WERI-Rb-1 (cell line): ENCODE results near the gene HACD2.

Experiments
- DNase-seq: peaks from one replicate; pipeline ENCODE4 v3.0.0-alpha.2; 2020
- H3K27ac ChIP-seq: fragments of 250-450 bp; sonication (Bioruptor Pico); 2 replicates; pipeline ENCODE4 v1.5.1; 2020; ENCODE audit warnings: mild to moderate bottlenecking, moderate library complexity
- H3K27me3 ChIP-seq: fragments of 250-450 bp; sonication (Bioruptor Pico); 2 replicates; pipeline ENCODE4 v1.5.1; 2021; ENCODE audit warnings: mild to moderate bottlenecking, low read depth, moderate library complexity; ENCODE audit not compliant: insufficient read depth, severe bottlenecking
- H3K36me3 ChIP-seq: fragments of 250-450 bp; sonication (Bioruptor Pico); 2 replicates; pipeline ENCODE4 v1.5.1; 2020; ENCODE audit warnings: mild to moderate bottlenecking, moderate library complexity
- H3K4me3 ChIP-seq: 2 replicates; pipeline ENCODE4 v1.5.1; 2011; ENCODE audit warnings: low read depth, mild to moderate bottlenecking, control low read depth, low read length
- H3K9me3 ChIP-seq: fragments of 250-450 bp; sonication (Bioruptor Pico); 2 replicates; pipeline ENCODE4 v1.5.1; 2021; ENCODE audit warnings: mild to moderate bottlenecking, moderate library complexity; ENCODE audit not compliant: severe bottlenecking
- TF ChIP-seq, protein P1 (sequence below): IDR thresholded peaks from 2 replicates; pipeline ENCODE4 v1.5.1; 2011; ENCODE audit warnings: low read depth, mild to moderate bottlenecking, control low read depth, inconsistent platforms, low read length

Gene HACD2

GRCh38 chr3:123446610-123447109, 138.2 kb downstream of the HACD2 start:
- Histone ChIP-seq H3K27me3 (peaks cover 4% of the 10 kb centered on the region), H3K36me3 (no peaks in the 10 kb centered on the region), H3K9me3 (no peaks in the 10 kb centered on the region), H3K4me3 (no peak overlapping the region), H3K27ac (no peak overlapping the region)
- TF ChIP-seq, protein P1, sequence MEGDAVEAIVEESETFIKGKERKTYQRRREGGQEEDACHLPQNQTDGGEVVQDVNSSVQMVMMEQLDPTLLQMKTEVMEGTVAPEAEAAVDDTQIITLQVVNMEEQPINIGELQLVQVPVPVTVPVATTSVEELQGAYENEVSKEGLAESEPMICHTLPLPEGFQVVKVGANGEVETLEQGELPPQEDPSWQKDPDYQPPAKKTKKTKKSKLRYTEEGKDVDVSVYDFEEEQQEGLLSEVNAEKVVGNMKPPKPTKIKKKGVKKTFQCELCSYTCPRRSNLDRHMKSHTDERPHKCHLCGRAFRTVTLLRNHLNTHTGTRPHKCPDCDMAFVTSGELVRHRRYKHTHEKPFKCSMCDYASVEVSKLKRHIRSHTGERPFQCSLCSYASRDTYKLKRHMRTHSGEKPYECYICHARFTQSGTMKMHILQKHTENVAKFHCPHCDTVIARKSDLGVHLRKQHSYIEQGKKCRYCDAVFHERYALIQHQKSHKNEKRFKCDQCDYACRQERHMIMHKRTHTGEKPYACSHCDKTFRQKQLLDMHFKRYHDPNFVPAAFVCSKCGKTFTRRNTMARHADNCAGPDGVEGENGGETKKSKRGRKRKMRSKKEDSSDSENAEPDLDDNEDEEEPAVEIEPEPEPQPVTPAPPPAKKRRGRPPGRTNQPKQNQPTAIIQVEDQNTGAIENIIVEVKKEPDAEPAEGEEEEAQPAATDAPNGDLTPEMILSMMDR = no peak
- no peak for DNase-seq

DNA sequence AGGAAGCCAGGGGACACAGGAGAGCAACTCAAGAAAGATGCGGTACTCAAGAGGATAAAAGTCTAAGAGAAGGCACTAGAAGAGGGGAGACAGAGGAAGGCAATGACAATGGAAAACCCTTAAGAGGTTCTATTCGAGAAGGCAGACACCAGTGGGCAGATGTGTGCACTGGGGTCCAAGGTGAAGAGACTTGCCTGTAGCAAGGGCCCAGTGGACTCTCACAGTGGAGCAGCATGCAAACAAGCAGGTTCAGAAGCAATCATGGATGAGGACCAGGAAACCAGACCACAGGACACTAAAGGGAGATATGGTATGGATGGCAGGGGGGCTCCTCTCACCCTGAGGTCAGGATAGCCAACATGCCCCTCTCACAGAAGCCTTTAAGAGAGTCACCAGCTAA, 138.6 kb downstream of the HACD2 start:
- Histone ChIP-seq H3K4me3 (no peak overlapping the region), H3K9me3 (no peaks in the 10 kb centered on the region), H3K36me3 (no peaks in the 10 kb centered on the region), H3K27me3 (peaks cover 4% of the 10 kb centered on the region), H3K27ac (no peak overlapping the region)
- DNase-seq = no peak
- TF ChIP-seq, protein P1 = no peak

- Histone ChIP-seq H3K4me3 (no peak overlapping the region), H3K9me3 (no peaks in the 10 kb centered on the region), H3K36me3 (no peaks in the 10 kb centered on the region), H3K27me3 (peaks cover 4% of the 10 kb centered on the region), H3K27ac (no peak overlapping the region)
- TF ChIP-seq, protein P1 = no peak
- DNase-seq = no peak
Measured at GRCh38 chr3:123445702-123446101, 139.2 kb downstream of the HACD2 start.

- H3K36me3 ChIP-seq = no peaks in the 10 kb centered on the region
- no peaks in the 10 kb centered on the region for H3K9me3 ChIP-seq
- peaks cover 4% of the 10 kb centered on the region for H3K27me3 ChIP-seq
- DNase-seq = no peak
- TF ChIP-seq, protein P1 = 0 out of 2 replicates have a peak, but pooled peaks have one; percentile 25
- no peak overlapping the region for H3K4me3 ChIP-seq
- H3K27ac ChIP-seq = no peak overlapping the region
Measured at GRCh38 chr3:123444744-123445143, 140.1 kb downstream of the HACD2 start.

- Histone ChIP-seq H3K27me3 (peaks cover 4% of the 10 kb centered on the region), H3K9me3 (no peaks in the 10 kb centered on the region), H3K27ac (no peak overlapping the region), H3K4me3 (no peak overlapping the region), H3K36me3 (no peaks in the 10 kb centered on the region)
- TF ChIP-seq, protein P1 = no peak
- DNase-seq = no peak
Measured at GRCh38 chr3:123444023-123444422, 140.8 kb downstream of the HACD2 start.

DNA sequence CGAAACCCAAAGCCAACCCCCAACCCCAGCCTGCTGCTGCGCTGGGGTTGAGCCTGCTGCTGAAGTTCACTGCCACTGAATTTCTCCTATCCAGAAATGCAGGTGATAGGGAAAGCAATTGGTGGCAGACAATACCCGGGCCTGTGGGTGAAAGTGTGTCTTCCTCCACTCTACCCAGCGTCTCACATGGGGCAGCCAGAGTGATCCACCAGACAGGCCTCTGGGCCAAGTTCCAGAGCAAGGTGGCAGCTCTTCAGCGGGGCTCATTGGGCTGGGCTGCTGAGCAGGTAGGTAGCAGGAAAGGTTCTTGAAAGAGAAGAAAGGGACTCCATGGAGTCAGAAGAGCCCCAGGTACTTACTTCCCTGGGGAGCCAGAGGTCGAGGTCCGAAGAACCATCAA, 141.9 kb downstream of the HACD2 start:
- no peak for DNase-seq
- TF ChIP-seq, protein P1 = no peak
- Histone ChIP-seq H3K4me3 (no peak overlapping the region), H3K36me3 (no peaks in the 10 kb centered on the region), H3K27ac (no peak overlapping the region), H3K9me3 (no peaks in the 10 kb centered on the region), H3K27me3 (no peaks in the 10 kb centered on the region)
